ENCODE data around the gene LZIC.

- no peak for TF ChIP-seq CTCF (IDR thresholded peaks at IDR 0.05)
- TF ChIP-seq POLR2A (IDR thresholded peaks at IDR 0.05), result no peak
These were observed 15.9 kb downstream of the LZIC start for GRCh38 chr1:9927259-9927658.

Data from testis (tissue), 2 donors.